Heart right ventricle (tissue), 16 donors: ENCODE results near the gene PSENEN. TPM values are rescaled to one million over a fixed set of nuclear protein-coding genes. Genes with fewer than 3 reads are reported as not detected.
A peak's percentile ranks its signal among the peaks of the same experiment; 100 is the strongest.

ENCODE experiments used
- ATAC-seq, 8 donors: fragments of 200-7000 bp; cut with Tn5 transposase; one replicate each; pipeline ENCODE4 v1.9.1; 2020; ENCODE audit warnings: mild to moderate bottlenecking in 8 of 8, moderate library complexity in 8 of 8, moderate number of reproducible peaks in 1 of 8
- DNase-seq, 2 donors: peaks; one replicate each; pipeline ENCODE4 v3.0.0-alpha.2; 2020
- H3K27ac ChIP-seq, 10 donors: fragments of 200-600 bp; sonication (generic) in 2 of 10; one replicate each; pipeline versions ENCODE4 v1.5.0 to v1.8.0; 2020 to 2022; ENCODE audit warnings: mild to moderate bottlenecking in 3 of 10
- H3K27me3 ChIP-seq, 7 donors: fragments of 200-600 bp; one replicate each; pipeline ENCODE4 v1.8.0; 2021 to 2022; ENCODE audit warnings: mild to moderate bottlenecking in 2 of 7
- H3K36me3 ChIP-seq, 9 donors: fragments of 200-600 bp; sonication (generic) in 1 of 9; one replicate each; pipeline versions ENCODE4 v1.5.0 to v1.8.0; 2020 to 2022; ENCODE audit warnings: mild to moderate bottlenecking in 2 of 9
- H3K4me1 ChIP-seq, 9 donors: fragments of 200-600 bp; sonication (generic) in 1 of 9; one replicate each; pipeline versions ENCODE4 v1.5.0 to v1.8.0; 2020 to 2022; ENCODE audit warnings: mild to moderate bottlenecking in 4 of 9
- H3K4me3 ChIP-seq, 10 donors: fragments of 200-600 bp; sonication (generic) in 2 of 10; one replicate each; pipeline versions ENCODE4 v1.5.0 to v1.8.0; 2020 to 2022; ENCODE audit warnings: mild to moderate bottlenecking in 7 of 10, moderate library complexity in 2 of 10
- H3K9me3 ChIP-seq, 11 donors: fragments of 200-600 bp in 10 of 11; sonication (generic) in 2 of 11; one replicate each; pipeline versions ENCODE4 v1.5.0 to v1.8.0; 2013 to 2022; ENCODE audit warnings: mild to moderate bottlenecking in 2 of 11, control low read depth in 1 of 11, moderate library complexity in 1 of 11
- WGBS, 2 donors: extraction: QIAGEN DNeasy Blood & Tissue Kit; methylation state at CpG; one replicate each; pipeline ENCODE4 v1.1.7; 2013; ENCODE audit warnings: inconsistent platforms in 1 of 2; 5-methylcytosine and 5-hydroxymethylcytosine counted together
- intact Hi-C, 10 donors: fragments of 100-400 bp; cut with DNase I; formaldehyde crosslinking; loops; one replicate each; pipeline versions ENCODE4 v1.11.1 to v1.14.2; 2022
- polyA plus RNA-seq, 2 donors: library from polyadenylated mRNA; stranded (reverse); fragments of 200-250 nt; gene quantifications; one replicate each; pipeline ENCODE4 v1.2.3, GENCODE V29; 2013
- total RNA-seq, 10 donors: library from RNA; stranded (reverse); fragmentation: NEBNext Ultra II Directional in 3 of 10; extraction: Animal tissue kit (Norgen Biotek cat#: 25700) in 3 of 10; gene quantifications; one replicate each; pipeline versions ENCODE4 v1.2.1 to v1.2.4, GENCODE V29; 2021 to 2023
- TF ChIP-seq, protein P1 (sequence below), 9 donors: fragments of 200-600 bp; sonication (generic) in 2 of 9; IDR thresholded peaks; one replicate each; pipeline versions ENCODE4 v1.5.0 to v1.8.0; 2021 to 2022; ENCODE audit warnings: antibody characterized with exemption in 9 of 9, mild to moderate bottlenecking in 5 of 9, moderate library complexity in 1 of 9
- donor health status: Arrhythmogenic right ventricular cardiomyopathy.
- donor health status: ischemic (EF 13 %, LVEDD 7.1; RV severe dilation, severe dysfunction).
- donor health status: healthy with polysubstance abuse.
- donor health status: DM: no; HTN: yes; CAD: no.
- donor health status: DM: no; HTN: no; CAD: no.
- donor health status: ischemic (EF 25% LVEDD 6.9; RV normal size, moderate dysfunction).
- donor health status: ischemic (EF 25% LVEDD 5.7; RV mildly dilated, moderate dysfunction).
- donor health status: healthy.
- donor health status: DM: yes; HTN: yes; CAD: no.
- donor health status: Ischemic cardiomyopathy.
- donor health status: ischemic (EF 35%, LVEDD 5.7; RV mildly dilated, moderate dysfunction).
- donor health status: nonischemic (EF 11% LVEDD 7.7; RV severe dilation, severe dysfunction).
- donor health status: DM: yes; HTN: yes; CAD: no.
- donor health status: PGD.
- donor health status: ischemic (EF 29% LVEDD 5.4; RV normal size, mild dysfunction).
- donor health status: nonischemic (EF 23%, LVEDD 6.1; RV moderate dilation, normal function).

The PSENEN gene
- total and polyA plus RNA-seq, 12 donors: 34.8 to 149 (median 47.2) TPM

DNA sequence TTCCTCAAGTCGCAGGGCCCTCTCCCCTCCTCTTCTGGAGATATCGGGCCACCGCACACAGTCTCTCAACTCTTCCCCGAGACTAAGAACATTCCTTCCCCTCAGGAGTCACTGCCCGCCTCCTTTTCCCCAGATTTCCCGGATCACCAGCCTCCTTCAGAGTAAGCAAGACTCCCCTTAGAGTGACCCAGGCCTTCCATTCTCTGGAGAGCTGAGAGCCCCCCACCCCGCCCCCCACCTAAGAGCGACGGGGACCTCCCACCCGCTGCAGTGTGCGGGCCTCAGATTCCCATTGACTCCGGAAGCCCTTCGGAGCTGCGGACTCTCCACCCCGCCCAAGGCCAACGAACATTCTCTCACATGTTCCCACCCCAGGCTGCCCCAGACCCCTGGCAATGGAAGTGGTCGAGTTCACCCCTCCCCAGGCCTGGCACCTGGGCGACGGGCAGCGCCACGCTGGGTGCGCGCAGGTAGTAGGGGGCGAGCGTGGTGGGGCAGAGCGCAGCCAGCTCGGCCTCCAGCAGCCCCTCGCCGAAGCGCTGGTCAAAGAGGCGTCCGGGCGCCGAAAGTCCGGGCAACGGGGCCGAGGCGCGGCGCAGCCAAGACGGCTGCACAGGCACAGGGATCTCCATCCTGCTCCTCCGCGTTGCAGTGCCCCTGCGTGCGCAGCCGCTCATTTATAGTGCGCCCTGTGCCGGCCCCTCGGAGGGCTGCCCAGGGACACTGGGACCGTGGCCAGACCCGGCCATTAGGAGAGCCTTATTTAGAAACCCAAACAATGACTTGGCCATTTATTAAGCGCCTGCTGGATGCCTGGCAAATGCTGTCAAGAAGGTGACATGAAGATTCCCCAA, 11.2 kb downstream of the PSENEN start, which contains the start of gene HSPB6:
Gene HSPB6, minus strand, starts transcription at position 653 of the 854 bp plus-strand sequence. Its CDS starts 21 bp downstream, at position 632.
- ATAC-seq (peak; percentile 17 to 63 (median 41)), DNase-seq (peak; percentile 76 to 82)
- Histone ChIP-seq H3K36me3 (peaks cover 0 to 48% (median 18%) of the 10 kb centered on the region in 9 donors), H3K9me3 (peaks cover 0 to 3% (median 0%) of the 10 kb centered on the region in 11 donors), H3K27ac (peak within 1 kb of the TSS; percentile 88 to 99 (median 98)), H3K4me1 (peaks cover 4 to 61% (median 37%) of the 10 kb centered on the region in 9 donors), H3K27me3 (peaks cover 0 to 15% (median 0%) of the 10 kb centered on the region in 7 donors), H3K4me3 (peak within 1 kb of the TSS; percentile 56 to 99 (median 82))
- 1 to 4% methylated on average over 52 of the region's 52 CpGs for WGBS, 2 donors
- intact Hi-C loops: loop anchor here in 2 of 10 donors (1.0 to 5.0 kb wide), 2 partner anchors 8 to 176 kb away; partner anchors contain the start of gene LIN37 (in 1 of the 2)
- TF ChIP-seq, protein P1, sequence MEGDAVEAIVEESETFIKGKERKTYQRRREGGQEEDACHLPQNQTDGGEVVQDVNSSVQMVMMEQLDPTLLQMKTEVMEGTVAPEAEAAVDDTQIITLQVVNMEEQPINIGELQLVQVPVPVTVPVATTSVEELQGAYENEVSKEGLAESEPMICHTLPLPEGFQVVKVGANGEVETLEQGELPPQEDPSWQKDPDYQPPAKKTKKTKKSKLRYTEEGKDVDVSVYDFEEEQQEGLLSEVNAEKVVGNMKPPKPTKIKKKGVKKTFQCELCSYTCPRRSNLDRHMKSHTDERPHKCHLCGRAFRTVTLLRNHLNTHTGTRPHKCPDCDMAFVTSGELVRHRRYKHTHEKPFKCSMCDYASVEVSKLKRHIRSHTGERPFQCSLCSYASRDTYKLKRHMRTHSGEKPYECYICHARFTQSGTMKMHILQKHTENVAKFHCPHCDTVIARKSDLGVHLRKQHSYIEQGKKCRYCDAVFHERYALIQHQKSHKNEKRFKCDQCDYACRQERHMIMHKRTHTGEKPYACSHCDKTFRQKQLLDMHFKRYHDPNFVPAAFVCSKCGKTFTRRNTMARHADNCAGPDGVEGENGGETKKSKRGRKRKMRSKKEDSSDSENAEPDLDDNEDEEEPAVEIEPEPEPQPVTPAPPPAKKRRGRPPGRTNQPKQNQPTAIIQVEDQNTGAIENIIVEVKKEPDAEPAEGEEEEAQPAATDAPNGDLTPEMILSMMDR (IDR thresholded peaks at IDR 0.05): no peak

DNA sequence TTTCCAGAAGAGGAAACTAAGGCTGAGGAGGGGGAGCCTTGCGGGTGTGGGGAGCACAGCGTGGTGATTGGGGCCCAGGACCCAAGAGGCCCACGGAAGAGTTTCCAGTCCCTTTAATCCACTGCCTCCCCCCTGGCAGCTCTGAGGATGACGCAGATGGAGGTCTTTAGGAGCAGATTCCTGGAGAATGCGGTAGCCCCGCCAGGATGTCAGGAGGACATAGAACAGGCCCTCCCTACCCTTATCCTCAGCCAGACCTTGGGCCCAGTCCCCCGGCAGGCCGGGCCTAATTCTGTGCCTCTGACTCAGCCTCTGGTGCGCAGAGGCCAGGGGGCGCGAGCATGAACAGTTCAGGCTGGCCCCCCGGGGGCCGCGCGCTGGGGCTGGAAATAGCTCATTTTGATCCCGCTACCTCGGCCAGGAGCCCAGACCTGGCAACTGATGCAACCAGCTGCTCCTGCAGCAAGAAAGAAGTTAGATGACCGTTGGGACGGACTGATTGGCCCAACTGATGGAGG, 11.8 kb downstream of the PSENEN start:
- Histone ChIP-seq H3K27ac (peak overlapping the region; percentile 88 to 99 (median 98)), H3K4me3 (peak overlapping the region; percentile 12 to 99 (median 82)), H3K27me3 (peaks cover 0 to 15% (median 0%) of the 10 kb centered on the region in 7 donors), H3K4me1 (peaks cover 4 to 54% (median 37%) of the 10 kb centered on the region in 9 donors), H3K9me3 (peaks cover 0 to 3% (median 0%) of the 10 kb centered on the region in 11 donors), H3K36me3 (peaks cover 0 to 48% (median 18%) of the 10 kb centered on the region in 9 donors)
- WGBS, 2 donors: 2 to 3% methylated on average over 19 of the region's 19 CpGs
- intact Hi-C loops: loop anchor here in 2 of 10 donors (1.0 to 5.0 kb wide), 2 partner anchors 9 to 175 kb away; partner anchors contain the start of gene LIN37 (in 1 of the 2)
- TF ChIP-seq, protein P1 (IDR thresholded peaks at IDR 0.05): peak in 3 of 9 donors; percentile 16 to 28 (median 19)
- ATAC-seq (peak; percentile 63 to 78 (median 72)), DNase-seq (peak; percentile 87 to 90)

DNA sequence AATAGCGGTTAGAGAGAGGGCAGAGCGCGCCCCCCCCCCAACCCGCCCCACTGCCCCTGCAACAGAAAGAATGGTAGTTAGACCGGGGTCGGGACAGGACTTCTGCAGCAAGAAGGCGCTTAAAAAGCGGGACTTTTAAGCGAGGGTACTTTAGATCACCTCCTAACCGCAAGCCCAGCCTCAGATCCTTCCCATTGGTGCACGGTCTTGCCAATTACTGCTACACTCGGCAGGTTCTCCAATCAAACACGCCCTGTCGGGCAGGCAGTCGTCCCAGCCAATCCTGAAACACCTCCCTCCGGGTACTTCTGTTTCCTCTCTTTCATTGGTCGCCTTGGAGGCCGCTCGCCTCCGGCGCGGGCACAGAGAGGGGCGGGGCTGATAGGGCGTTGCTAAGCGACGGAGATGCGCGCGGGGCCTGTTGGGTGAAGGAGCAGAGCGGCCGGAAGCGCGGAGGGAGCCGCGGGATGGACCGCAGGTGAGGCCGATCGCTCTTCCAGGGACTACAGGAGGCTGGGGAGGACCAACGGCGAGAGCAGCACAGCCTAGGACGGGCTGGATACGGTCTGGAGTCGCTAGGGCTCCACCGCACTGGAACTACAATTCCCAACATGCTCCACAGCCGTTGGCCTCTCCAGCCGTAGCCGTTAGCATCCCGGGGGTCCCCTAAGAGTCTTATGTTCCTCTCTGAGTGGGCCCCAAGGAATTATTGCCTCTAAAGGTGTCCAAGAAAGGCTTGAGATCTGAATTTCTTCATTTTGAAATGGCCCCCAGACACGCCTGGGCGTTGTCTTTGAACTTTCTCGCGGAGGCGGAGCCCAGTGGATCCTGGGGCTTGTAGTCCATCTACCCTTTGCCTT, 12.5 kb downstream of the PSENEN start, which contains the start of gene PROSER3:
Gene PROSER3, plus strand, starts transcription at position 428 of the 860 bp plus-strand sequence. Its CDS starts 40 bp downstream, at position 468.
- DNase-seq (peak; percentile 98 to 99), ATAC-seq (peak; percentile 69 to 91 (median 86))
- peaks cover 4 to 54% (median 37%) of the 10 kb centered on the region in 9 donors for H3K4me1 ChIP-seq
- peak within 1 kb of the TSS; percentile 53 to 99 (median 82) for H3K4me3 ChIP-seq
- TF ChIP-seq, protein P1 (IDR thresholded peaks at IDR 0.05): no peak
- H3K36me3 ChIP-seq: peaks cover 0 to 48% (median 14%) of the 10 kb centered on the region in 9 donors
- intact Hi-C loops: loop anchor here in 3 of 10 donors (1.0 to 5.0 kb wide), 3 partner anchors 10 to 174 kb away; partner anchors contain the start of gene LIN37 (in 1 of the 3)
- H3K27ac ChIP-seq: peak within 1 kb of the TSS; percentile 88 to 99 (median 98)
- 0 to 1% methylated on average over 53 of the region's 53 CpGs for WGBS, 2 donors
- H3K27me3 ChIP-seq: peaks cover 0 to 15% (median 0%) of the 10 kb centered on the region in 7 donors
- peaks cover 0 to 3% (median 0%) of the 10 kb centered on the region in 11 donors for H3K9me3 ChIP-seq
